ENCODE data around the gene ISLR. TPM values are rescaled to one million over a fixed set of nuclear protein-coding genes. Genes with fewer than 3 reads are reported as not detected.

Gene ISLR
- polyA plus RNA-seq, 1 donor from 2014 or later, result not detected

GRCh38 chr15:74134387-74135027, 39.0 kb upstream of the ISLR start:
- Histone ChIP-seq H3K4me3 (ENCODE audit: low read length) (peak overlapping the region; percentile 95), H3K9me2 (ENCODE audit: insufficient read depth, low read length) (no peaks in the 10 kb centered on the region), H3K27ac (ENCODE audit: low read length) (peak overlapping the region; percentile 100), H4K20me1 (ENCODE audit: insufficient read depth) (no peaks in the 10 kb centered on the region), H3K4me2 (ENCODE audit: low read length) (peak overlapping the region; percentile 62), H3K36me3 (ENCODE audit: insufficient read depth, low read length) (peaks cover 31% of the 10 kb centered on the region), H3F3A (ENCODE audit: insufficient read depth, low read length, poor library complexity, severe bottlenecking) (peaks cover 5% of the 10 kb centered on the region), H3K9ac (ENCODE audit: low read length) (peak overlapping the region; percentile 100), H2AFZ (ENCODE audit: low read depth, low read length) (no peak overlapping the region), H3K9me3 (ENCODE audit: low read length) (peaks cover 33% of the 10 kb centered on the region), H3K79me2 (replicated peaks; ENCODE audit: insufficient read depth, low read length) (peaks cover 92% of the 10 kb centered on the region), H3K27me3 (ENCODE audit: insufficient read depth, low read depth, low read length) (no peaks in the 10 kb centered on the region)
- TF ChIP-seq CTCF (IDR thresholded peaks at IDR 0.05; ENCODE audit: poor library complexity, severe bottlenecking) (peak; percentile 27), EZH2 (IDR thresholded peaks at IDR 0.05; ENCODE audit: borderline replicate concordance, insufficient read depth, low read length, poor library complexity, severe bottlenecking) (no peak), POLR2AphosphoS5 (IDR thresholded peaks at IDR 0.05) (peak; percentile 8)

GRCh38 chr15:74135041-74135565, 38.4 kb upstream of the ISLR start:
- H3K9ac ChIP-seq (ENCODE audit: low read length), result peak overlapping the region; percentile 100
- peak overlapping the region; percentile 95 for H3K4me3 ChIP-seq (ENCODE audit: low read length)

More at GRCh38 chr15:74135041-74135565, 38.4 kb upstream of the ISLR start:
- Histone ChIP-seq H3K27me3 (ENCODE audit: insufficient read depth, low read depth, low read length) (no peaks in the 10 kb centered on the region), H3K4me2 (ENCODE audit: low read length) (peak overlapping the region; percentile 62), H3K36me3 (ENCODE audit: insufficient read depth, low read length) (peaks cover 31% of the 10 kb centered on the region), H2AFZ (ENCODE audit: low read depth, low read length) (no peak overlapping the region), H3K9me3 (ENCODE audit: low read length) (peaks cover 33% of the 10 kb centered on the region), H3F3A (ENCODE audit: insufficient read depth, low read length, poor library complexity, severe bottlenecking) (peaks cover 5% of the 10 kb centered on the region), H4K20me1 (ENCODE audit: insufficient read depth) (no peaks in the 10 kb centered on the region), H3K79me2 (replicated peaks; ENCODE audit: insufficient read depth, low read length) (peaks cover 90% of the 10 kb centered on the region), H3K9me2 (ENCODE audit: insufficient read depth, low read length) (no peaks in the 10 kb centered on the region), H3K27ac (ENCODE audit: low read length) (peak overlapping the region; percentile 100)
- no peak for TF ChIP-seq REST (IDR thresholded peaks at IDR 0.05; ENCODE audit: borderline replicate concordance)
- TF ChIP-seq TAF1 (IDR thresholded peaks at IDR 0.05; ENCODE audit: low read depth), result no peak
- no peak for TF ChIP-seq POLR2AphosphoS5 (IDR thresholded peaks at IDR 0.05)
- no peak for TF ChIP-seq CTCF (IDR thresholded peaks at IDR 0.05; ENCODE audit: poor library complexity, severe bottlenecking)
- no peak for TF ChIP-seq EZH2 (IDR thresholded peaks at IDR 0.05; ENCODE audit: borderline replicate concordance, insufficient read depth, low read length, poor library complexity, severe bottlenecking)
- no peak for TF ChIP-seq MXI1 (conservative IDR thresholded peaks at IDR 0.05; ENCODE audit: poor library complexity, severe bottlenecking)
- TF ChIP-seq SMC3 (conservative IDR thresholded peaks at IDR 0.05; ENCODE audit: poor library complexity), result no peak
- TF ChIP-seq EP300 (conservative IDR thresholded peaks at IDR 0.05; ENCODE audit: poor library complexity, severe bottlenecking), result no peak
- no peak for TF ChIP-seq RAD21 (conservative IDR thresholded peaks at IDR 0.05)

All from neural cell (in vitro differentiated cells).